A549 (cell line): ENCODE data around the gene SLAMF1. TPM values are rescaled to one million over a fixed set of nuclear protein-coding genes. Genes with fewer than 3 reads are reported as not detected.

Source experiments
- ATAC-seq, 2 experiments: fragments of 200-7000 bp in 1 of 2; fragments of >200 bp in 1 of 2; cut with Nextera tagmentation in 1 of 2; cut with Tn5 transposase in 1 of 2; 3 replicates each; pipeline versions ENCODE4 v1.8.0 to v1.9.1; 2018 to 2020; ENCODE audit warnings: mild to moderate bottlenecking in 1 of 2, moderate library complexity in 1 of 2
- CTCF ChIA-PET: fragments of 300-600 bp; sonication (Branson Sonifier 250); formaldehyde crosslinking; extraction: SDS; loops from one replicate; lab custom pipeline; 2021; ENCODE audit warnings: antibody characterized with exemption, inconsistent platforms; lab: Yijun Ruan, JAX
- POLR2A ChIA-PET: fragments of 350-600 bp; formaldehyde crosslinking; extraction: SDS; loops from one replicate; lab custom pipeline; 2021; ENCODE audit warnings: antibody characterized with exemption, inconsistent platforms; lab: Yijun Ruan, JAX
- DNase-seq, 2 experiments: peaks; one replicate each; pipeline versions ENCODE4 v3.0.0 to v3.0.0-alpha.2; 2011 to 2016; ENCODE audit warnings: low read depth in 1 of 2, low spot score in 1 of 2
- FAIRE-seq: peaks from 2 replicates; lab custom pipeline; 2011; peaks lifted over from hg19 to GRCh38; lab: Jason Lieb, UNC
- H3K27ac ChIP-seq, 2 experiments: fragments of >200 bp; sonication (Bioruptor Twin); formaldehyde crosslinking; 3 replicates each; pipeline ENCODE4 v1.5.1; 2016 to 2017
- H3K4me1 ChIP-seq: fragments of >200 bp; sonication (Bioruptor Twin); formaldehyde crosslinking; 3 replicates; pipeline ENCODE4 v1.6.1; 2016
- H3K4me2 ChIP-seq: fragments of >200 bp; sonication (Bioruptor Twin); formaldehyde crosslinking; 3 replicates; pipeline ENCODE4 v1.6.1; 2016
- H3K4me3 ChIP-seq: fragments of >200 bp; sonication (Bioruptor Twin); formaldehyde crosslinking; 3 replicates; pipeline ENCODE4 v1.5.1; 2016
- H3K9me3 ChIP-seq: fragments of >200 bp; sonication (Bioruptor Twin); formaldehyde crosslinking; 3 replicates; pipeline ENCODE4 v1.6.1; 2016
- BCL3 ChIP-seq: fragments of >200 bp; sonication (Bioruptor Twin); formaldehyde crosslinking; IDR thresholded peaks from 3 replicates; pipeline ENCODE4 v1.6.1; 2016
- EHMT2 ChIP-seq: fragments of 200-600 bp; sonication (generic); IDR thresholded peaks from 2 replicates; pipeline ENCODE4 v1.6.1; 2016; ENCODE audit warnings: antibody characterized with exemption, low read depth, mild to moderate bottlenecking, moderate library complexity
- EP300 ChIP-seq, 2 experiments: fragments of >200 bp; sonication (Bioruptor Twin); formaldehyde crosslinking; IDR thresholded peaks; 2 replicates in 1 of 2; 3 replicates in 1 of 2; pipeline ENCODE4 v1.6.1; 2016 to 2017
- FOSB ChIP-seq: fragments of 250-450 bp; sonication (Bioruptor Pico); IDR thresholded peaks from 2 replicates; pipeline ENCODE4 v1.5.0; 2020; ENCODE audit warnings: mild to moderate bottlenecking, moderate library complexity
- FOSL2 ChIP-seq, 2 experiments: fragments of 450-650 bp in 1 of 2; fragments of >200 bp in 1 of 2; sonication (Bioruptor Twin) in 1 of 2; formaldehyde crosslinking; IDR thresholded peaks; 2 replicates each; pipeline versions ENCODE4 v1.5.0 to v1.6.1; 2016 to 2020; ENCODE audit warnings: mild to moderate bottlenecking in 1 of 2, moderate library complexity in 1 of 2
- FOXS1 ChIP-seq: fragments of 250-450 bp; sonication (Bioruptor Pico); IDR thresholded peaks from 2 replicates; pipeline ENCODE4 v1.5.0; 2020; ENCODE audit warnings: mild to moderate bottlenecking, moderate library complexity
- GATA3 ChIP-seq: IDR thresholded peaks from 2 replicates; pipeline ENCODE4 v1.6.1; 2012; ENCODE audit warnings: borderline replicate concordance
- HOXB13 ChIP-seq: fragments of 250-450 bp; sonication (Bioruptor Pico); IDR thresholded peaks from 2 replicates; pipeline ENCODE4 v1.5.0; 2020; ENCODE audit warnings: low read depth, mild to moderate bottlenecking, moderate library complexity
- JUNB ChIP-seq: fragments of >200 bp; sonication (Bioruptor Twin); formaldehyde crosslinking; IDR thresholded peaks from 2 replicates; pipeline ENCODE4 v1.6.1; 2016
- MAZ ChIP-seq: fragments of 150-350 bp; IDR thresholded peaks from 2 replicates; pipeline ENCODE4 v1.6.1; 2014; ENCODE audit warnings: antibody characterized with exemption, low read depth, low read length, borderline replicate concordance
- MYC ChIP-seq: IDR thresholded peaks from 2 replicates; pipeline ENCODE4 v1.6.1; 2012; ENCODE audit warnings: mild to moderate bottlenecking, inconsistent platforms, low read length, improper control_type of control experiment, borderline replicate concordance
- NFE2L2 ChIP-seq: fragments of 150-350 bp; conservative IDR thresholded peaks from 2 replicates; pipeline ENCODE4 v1.6.1; 2014; ENCODE audit warnings: low read length
- RAD21 ChIP-seq, 2 experiments: fragments of >200 bp in 1 of 2; sonication (Bioruptor Twin) in 1 of 2; formaldehyde crosslinking in 1 of 2; IDR thresholded peaks in 1 of 2; conservative IDR thresholded peaks in 1 of 2; 2 replicates in 1 of 2; 3 replicates in 1 of 2; pipeline ENCODE4 v1.6.1; 2012 to 2018; ENCODE audit warnings: inconsistent platforms in 1 of 2
- RNF2 ChIP-seq: fragments of 200-600 bp; sonication (generic); IDR thresholded peaks from 2 replicates; pipeline ENCODE4 v1.6.1; 2016; ENCODE audit warnings: low read depth, mild to moderate bottlenecking, antibody characterized with exemption, moderate library complexity, borderline replicate concordance
- SMC3 ChIP-seq: fragments of >200 bp; sonication (Bioruptor Twin); formaldehyde crosslinking; IDR thresholded peaks from 3 replicates; pipeline ENCODE4 v1.6.1; 2018; ENCODE audit warnings: inconsistent platforms
- TFCP2L1 ChIP-seq: fragments of 250-450 bp; sonication (Bioruptor Pico); IDR thresholded peaks from 2 replicates; pipeline ENCODE4 v1.5.0; 2021; ENCODE audit warnings: mild to moderate bottlenecking
- TP53 ChIP-seq: fragments of 250-450 bp; sonication (Bioruptor Pico); IDR thresholded peaks from 2 replicates; pipeline ENCODE4 v1.5.0; 2021; ENCODE audit warnings: mild to moderate bottlenecking, moderate library complexity
- USF2 ChIP-seq: fragments of 450-650 bp; IDR thresholded peaks from 2 replicates; pipeline ENCODE4 v1.6.1; 2014; ENCODE audit warnings: antibody characterized with exemption
- ZC3H11A ChIP-seq: fragments of 450-650 bp; IDR thresholded peaks from 2 replicates; pipeline ENCODE4 v1.6.1; 2014; ENCODE audit warnings: antibody characterized with exemption, mild to moderate bottlenecking
- WGBS: methylation state at CpG from one replicate; pipeline ENCODE4 v1.1.6; 2017; ENCODE audit errors: missing lambda C conversion rate; 5-methylcytosine and 5-hydroxymethylcytosine counted together
- polyA plus RNA-seq, 4 experiments: library from polyadenylated mRNA; depleted of rRNA in 3 of 4; stranded (reverse); fragments of >200 nt; fragmentation: RNase III in 1 of 4; extraction: RNeasy Plus Mini Kit Qiagen cat#74134 plus additional on column Dnase treatment in 1 of 4; gene quantifications; 2 replicates in 3 of 4; 3 replicates in 1 of 4; pipeline ENCODE4 v1.2.3, GENCODE V29; 2011 to 2017
- TF ChIP-seq, protein P1 (sequence below): fragments of 250-450 bp; sonication (Bioruptor Pico); IDR thresholded peaks from 2 replicates; pipeline ENCODE4 v1.5.0; 2020; ENCODE audit warnings: low read depth, mild to moderate bottlenecking, moderate library complexity
- TF ChIP-seq, protein P2 (sequence below): fragments of 250-450 bp; sonication (Bioruptor Pico); IDR thresholded peaks from 2 replicates; pipeline ENCODE4 v1.5.0; 2021; ENCODE audit warnings: mild to moderate bottlenecking, moderate library complexity, borderline replicate concordance
- TF ChIP-seq, protein P3 (sequence below): fragments of >200 bp; sonication (Bioruptor Twin); formaldehyde crosslinking; IDR thresholded peaks from 3 replicates; pipeline ENCODE4 v1.5.1; 2016

The SLAMF1 gene
- polyA plus RNA-seq, 2 of the 4 experiments (the other 2 are of a cell fraction) = not detected

- ChIA-PET POLR2A (no interaction called here), CTCF (interaction anchor here (0.9 to 7.0 kb wide), 24 partner anchors 12 to 251 kb away, joined by 3 to 115 read pairs (median 5); no protein-coding TSS in a partner anchor)
Measured at GRCh38 chr1:160605792-160606479, 40.9 kb downstream of the SLAMF1 start.

DNA sequence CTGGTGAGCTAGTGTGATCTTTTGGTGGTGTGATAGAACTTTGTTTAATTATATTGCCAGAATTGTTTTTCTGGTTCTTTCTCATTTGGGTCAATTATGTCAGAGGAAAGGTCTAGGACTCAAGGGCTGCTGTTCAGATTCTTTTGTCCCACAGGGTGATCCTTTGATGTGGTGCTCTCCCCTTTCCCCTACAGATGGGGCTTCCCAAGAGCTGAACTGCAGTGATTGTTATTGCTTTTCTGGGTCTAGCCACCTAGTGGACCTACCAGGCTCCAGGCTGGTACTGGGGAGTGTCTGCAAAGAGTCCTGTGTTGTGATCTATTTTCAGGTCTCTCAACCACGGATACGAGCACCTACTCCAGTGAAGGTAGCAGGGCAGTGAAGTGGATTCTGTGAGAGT, 41.6 kb downstream of the SLAMF1 start:
- 80% methylated on average over 2 of the region's 2 CpGs for WGBS
- no peak for ATAC-seq
- Histone ChIP-seq H3K4me3 (no peak overlapping the region), H3K9me3 (peaks cover 11% of the 10 kb centered on the region), H3K4me1 (no peaks in the 10 kb centered on the region), H3K4me2 (no peak overlapping the region), H3K27ac (no peak overlapping the region)
- POLR2A ChIA-PET = no interaction called here
- DNase-seq = no peak
- no peak for FAIRE-seq
- CTCF ChIA-PET = interaction anchor here (0.9 to 7.0 kb wide), 6 partner anchors 14 to 176 kb away, joined by 3 to 115 read pairs (median 14); no protein-coding TSS in a partner anchor
- TF ChIP-seq BCL3 (no peak), TP53 (no peak), RAD21 (conservative IDR thresholded peaks at IDR 0.05 in 1 of 2, IDR thresholded peaks at IDR 0.05 in 1 of 2) (no peak), FOXS1 (CRISPR knock-in tag) (no peak), RNF2 (no peak), JUNB (no peak), ZC3H11A (no peak)
- TF ChIP-seq, protein P1, sequence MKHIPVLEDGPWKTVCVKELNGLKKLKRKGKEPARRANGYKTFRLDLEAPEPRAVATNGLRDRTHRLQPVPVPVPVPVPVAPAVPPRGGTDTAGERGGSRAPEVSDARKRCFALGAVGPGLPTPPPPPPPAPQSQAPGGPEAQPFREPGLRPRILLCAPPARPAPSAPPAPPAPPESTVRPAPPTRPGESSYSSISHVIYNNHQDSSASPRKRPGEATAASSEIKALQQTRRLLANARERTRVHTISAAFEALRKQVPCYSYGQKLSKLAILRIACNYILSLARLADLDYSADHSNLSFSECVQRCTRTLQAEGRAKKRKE = no peak
- TF ChIP-seq, protein P2, sequence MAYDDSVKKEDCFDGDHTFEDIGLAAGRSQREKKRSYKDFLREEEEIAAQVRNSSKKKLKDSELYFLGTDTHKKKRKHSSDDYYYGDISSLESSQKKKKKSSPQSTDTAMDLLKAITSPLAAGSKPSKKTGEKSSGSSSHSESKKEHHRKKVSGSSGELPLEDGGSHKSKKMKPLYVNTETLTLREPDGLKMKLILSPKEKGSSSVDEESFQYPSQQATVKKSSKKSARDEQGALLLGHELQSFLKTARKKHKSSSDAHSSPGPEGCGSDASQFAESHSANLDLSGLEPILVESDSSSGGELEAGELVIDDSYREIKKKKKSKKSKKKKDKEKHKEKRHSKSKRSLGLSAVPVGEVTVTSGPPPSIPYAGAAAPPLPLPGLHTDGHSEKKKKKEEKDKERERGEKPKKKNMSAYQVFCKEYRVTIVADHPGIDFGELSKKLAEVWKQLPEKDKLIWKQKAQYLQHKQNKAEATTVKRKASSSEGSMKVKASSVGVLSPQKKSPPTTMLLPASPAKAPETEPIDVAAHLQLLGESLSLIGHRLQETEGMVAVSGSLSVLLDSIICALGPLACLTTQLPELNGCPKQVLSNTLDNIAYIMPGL (CRISPR knock-in tag) = no peak
- TF ChIP-seq, protein P3, sequence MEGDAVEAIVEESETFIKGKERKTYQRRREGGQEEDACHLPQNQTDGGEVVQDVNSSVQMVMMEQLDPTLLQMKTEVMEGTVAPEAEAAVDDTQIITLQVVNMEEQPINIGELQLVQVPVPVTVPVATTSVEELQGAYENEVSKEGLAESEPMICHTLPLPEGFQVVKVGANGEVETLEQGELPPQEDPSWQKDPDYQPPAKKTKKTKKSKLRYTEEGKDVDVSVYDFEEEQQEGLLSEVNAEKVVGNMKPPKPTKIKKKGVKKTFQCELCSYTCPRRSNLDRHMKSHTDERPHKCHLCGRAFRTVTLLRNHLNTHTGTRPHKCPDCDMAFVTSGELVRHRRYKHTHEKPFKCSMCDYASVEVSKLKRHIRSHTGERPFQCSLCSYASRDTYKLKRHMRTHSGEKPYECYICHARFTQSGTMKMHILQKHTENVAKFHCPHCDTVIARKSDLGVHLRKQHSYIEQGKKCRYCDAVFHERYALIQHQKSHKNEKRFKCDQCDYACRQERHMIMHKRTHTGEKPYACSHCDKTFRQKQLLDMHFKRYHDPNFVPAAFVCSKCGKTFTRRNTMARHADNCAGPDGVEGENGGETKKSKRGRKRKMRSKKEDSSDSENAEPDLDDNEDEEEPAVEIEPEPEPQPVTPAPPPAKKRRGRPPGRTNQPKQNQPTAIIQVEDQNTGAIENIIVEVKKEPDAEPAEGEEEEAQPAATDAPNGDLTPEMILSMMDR = no peak

More at GRCh38 chr1:160605792-160606479, 40.9 kb downstream of the SLAMF1 start:
- ATAC-seq = no peak
- TF ChIP-seq TP53 (no peak), NFE2L2 (no peak), RAD21 (conservative IDR thresholded peaks at IDR 0.05 in 1 of 2, IDR thresholded peaks at IDR 0.05 in 1 of 2) (no peak), USF2 (no peak), TFCP2L1 (CRISPR knock-in tag) (no peak), FOSL2 (IDR thresholded peaks at IDR 0.05) (no peak), FOSL2 (CRISPR knock-in tag; IDR thresholded peaks at IDR 0.05) (no peak), FOSB (CRISPR knock-in tag) (no peak), FOXS1 (CRISPR knock-in tag) (no peak), EP300 (IDR thresholded peaks at IDR 0.05) (no peak), HOXB13 (CRISPR knock-in tag) (no peak), GATA3 (no peak), EHMT2 (no peak), SMC3 (no peak), MYC (no peak), MAZ (no peak)
- TF ChIP-seq, protein P3 = no peak
- TF ChIP-seq, protein P1 = no peak
- TF ChIP-seq, protein P2 (CRISPR knock-in tag) = no peak
- TF ChIP-seq, all 56 proteins: peak for 0
- Histone ChIP-seq H3K4me3 (no peak overlapping the region), H3K4me1 (no peaks in the 10 kb centered on the region), H3K4me2 (no peak overlapping the region), H3K27ac (no peak overlapping the region), H3K9me3 (peaks cover 10% of the 10 kb centered on the region)
- WGBS = 72% methylated on average over 4 of the region's 4 CpGs
- DNase-seq (no peak), FAIRE-seq (no peak)
